HFFc6 (cell line): Measurements from ENCODE around the gene ACSS3. TPM values are rescaled to one million over a fixed set of nuclear protein-coding genes. Genes with fewer than 3 reads are reported as not detected.

Experiments
- DNase-seq: peaks from one replicate; pipeline ENCODE4 v3.0.0-alpha.2; 2018
- H3K27ac Mint-ChIP-seq: 2 replicates; pipeline ENCODE4 v1.8.0; 2020; ENCODE audit warnings: mild to moderate bottlenecking, mixed read lengths
- H3K27me3 Mint-ChIP-seq: 2 replicates; pipeline ENCODE4 v1.8.0; 2021; ENCODE audit warnings: mild to moderate bottlenecking, moderate library complexity, mixed read lengths; ENCODE audit not compliant: insufficient read depth
- H3K36me3 Mint-ChIP-seq: 2 replicates; pipeline ENCODE4 v1.8.0; 2021; ENCODE audit warnings: low read depth, mixed read lengths
- H3K4me1 Mint-ChIP-seq: 2 replicates; pipeline ENCODE4 v1.8.0; 2020; ENCODE audit warnings: low read depth, mixed read lengths
- H3K4me3 Mint-ChIP-seq: 2 replicates; pipeline ENCODE4 v1.8.0; 2020; ENCODE audit warnings: mild to moderate bottlenecking, moderate library complexity, mixed read lengths
- H3K9me3 Mint-ChIP-seq: 2 replicates; pipeline ENCODE4 v1.8.0; 2020; ENCODE audit warnings: mild to moderate bottlenecking, mixed read lengths
- total RNA-seq, 6 experiments: library from RNA; stranded (reverse); fragmentation: NEBNext Ultra II Directional; extraction: Animal tissue kit (Norgen Biotek cat#: 25700); gene quantifications; 2 replicates in 1 of 6; 3 replicates in 5 of 6; pipeline ENCODE4 v1.2.3, GENCODE V29; 2021
- TF ChIP-seq, protein P1 (sequence below): fragments of 200-600 bp; sonication (generic); IDR thresholded peaks from 2 replicates; pipeline ENCODE4 v1.5.0; 2021; ENCODE audit warnings: antibody characterized with exemption, mild to moderate bottlenecking

The ACSS3 gene
- total RNA-seq, 6 experiments from 2014 or later, result 0.66 to 1.1 (median 0.91) TPM

DNA sequence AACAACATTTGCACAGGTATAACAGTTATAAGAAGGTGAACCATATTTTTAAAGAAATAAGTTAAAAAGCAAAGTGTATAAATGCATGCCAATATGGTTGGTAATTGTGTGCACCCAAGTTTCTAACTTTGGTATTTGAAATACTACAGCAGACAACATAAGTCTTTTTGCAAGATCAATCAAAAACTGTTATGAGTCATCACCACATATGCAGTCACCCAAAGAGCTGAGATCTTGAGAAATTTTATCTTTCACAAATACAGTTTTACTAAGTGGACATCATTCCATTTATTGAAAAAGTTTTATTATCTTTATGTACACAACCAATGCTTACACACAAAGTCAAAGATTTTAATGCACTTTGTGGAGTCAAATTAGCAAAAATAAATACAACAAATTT, 7.0 kb upstream of the ACSS3 start:
- Mint-ChIP-seq H3K27ac (no peak overlapping the region), H3K4me3 (no peak overlapping the region), H3K9me3 (no peaks in the 10 kb centered on the region), H3K27me3 (peaks cover 3% of the 10 kb centered on the region), H3K36me3 (no peaks in the 10 kb centered on the region), H3K4me1 (no peaks in the 10 kb centered on the region)
- TF ChIP-seq, protein P1, sequence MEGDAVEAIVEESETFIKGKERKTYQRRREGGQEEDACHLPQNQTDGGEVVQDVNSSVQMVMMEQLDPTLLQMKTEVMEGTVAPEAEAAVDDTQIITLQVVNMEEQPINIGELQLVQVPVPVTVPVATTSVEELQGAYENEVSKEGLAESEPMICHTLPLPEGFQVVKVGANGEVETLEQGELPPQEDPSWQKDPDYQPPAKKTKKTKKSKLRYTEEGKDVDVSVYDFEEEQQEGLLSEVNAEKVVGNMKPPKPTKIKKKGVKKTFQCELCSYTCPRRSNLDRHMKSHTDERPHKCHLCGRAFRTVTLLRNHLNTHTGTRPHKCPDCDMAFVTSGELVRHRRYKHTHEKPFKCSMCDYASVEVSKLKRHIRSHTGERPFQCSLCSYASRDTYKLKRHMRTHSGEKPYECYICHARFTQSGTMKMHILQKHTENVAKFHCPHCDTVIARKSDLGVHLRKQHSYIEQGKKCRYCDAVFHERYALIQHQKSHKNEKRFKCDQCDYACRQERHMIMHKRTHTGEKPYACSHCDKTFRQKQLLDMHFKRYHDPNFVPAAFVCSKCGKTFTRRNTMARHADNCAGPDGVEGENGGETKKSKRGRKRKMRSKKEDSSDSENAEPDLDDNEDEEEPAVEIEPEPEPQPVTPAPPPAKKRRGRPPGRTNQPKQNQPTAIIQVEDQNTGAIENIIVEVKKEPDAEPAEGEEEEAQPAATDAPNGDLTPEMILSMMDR, result no peak
- no peak for DNase-seq

DNA sequence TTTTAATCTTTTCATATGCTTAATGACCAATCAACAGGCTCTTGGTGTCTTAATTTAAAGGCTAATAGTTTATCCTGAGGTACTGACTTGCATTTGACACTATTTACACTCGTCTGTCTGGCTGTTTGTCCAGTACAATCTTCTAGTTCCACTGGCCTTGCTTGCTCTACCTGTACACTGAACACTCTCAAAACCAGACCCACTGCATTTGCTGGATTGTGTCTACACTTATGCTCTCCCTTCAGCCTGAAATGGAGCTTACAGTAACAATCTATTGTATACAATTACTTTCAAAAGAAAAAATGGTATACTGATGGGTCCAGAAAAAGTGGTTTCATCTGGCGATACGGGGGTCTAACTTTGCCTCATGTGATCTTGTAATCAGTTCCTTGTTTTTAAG, 2.3 kb upstream of the ACSS3 start:
- TF ChIP-seq, protein P1, result no peak
- peaks cover 3% of the 10 kb centered on the region; the same call in 1 of the 2 replicates for H3K27me3 Mint-ChIP-seq
- H3K36me3 Mint-ChIP-seq, result no peaks in the 10 kb centered on the region
- no peaks in the 10 kb centered on the region for H3K9me3 Mint-ChIP-seq
- no peak overlapping the region for H3K4me3 Mint-ChIP-seq
- no peak overlapping the region for H3K27ac Mint-ChIP-seq
- peaks cover 17% of the 10 kb centered on the region for H3K4me1 Mint-ChIP-seq
- no peak for DNase-seq

DNA sequence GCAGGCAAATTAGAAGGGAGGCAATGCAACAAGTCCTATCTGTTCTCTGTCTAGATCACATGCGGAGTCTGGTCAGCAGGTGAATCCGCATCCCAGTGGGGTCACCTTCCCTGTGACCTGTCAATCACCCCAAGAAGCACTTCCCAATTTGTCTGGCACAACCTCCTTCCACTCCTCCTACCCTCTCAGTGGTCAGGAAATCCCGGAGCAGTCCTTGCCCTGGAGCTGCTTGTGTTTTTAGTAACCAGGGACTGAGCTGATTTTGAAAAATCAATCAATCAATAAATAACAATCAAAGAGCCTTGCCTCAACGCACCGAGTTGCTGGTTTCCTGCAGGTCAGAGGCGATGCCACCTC, 572 bp upstream of the ACSS3 start:
- no peaks in the 10 kb centered on the region for H3K36me3 Mint-ChIP-seq
- TF ChIP-seq, protein P1, result no peak
- no peak for DNase-seq
- no peaks in the 10 kb centered on the region for H3K9me3 Mint-ChIP-seq
- peak overlapping the region; percentile 82 for H3K4me3 Mint-ChIP-seq
- no peak overlapping the region for H3K27ac Mint-ChIP-seq
- H3K4me1 Mint-ChIP-seq, result peaks cover 17% of the 10 kb centered on the region
- peaks cover 3% of the 10 kb centered on the region; the same call in 1 of the 2 replicates for H3K27me3 Mint-ChIP-seq

DNA sequence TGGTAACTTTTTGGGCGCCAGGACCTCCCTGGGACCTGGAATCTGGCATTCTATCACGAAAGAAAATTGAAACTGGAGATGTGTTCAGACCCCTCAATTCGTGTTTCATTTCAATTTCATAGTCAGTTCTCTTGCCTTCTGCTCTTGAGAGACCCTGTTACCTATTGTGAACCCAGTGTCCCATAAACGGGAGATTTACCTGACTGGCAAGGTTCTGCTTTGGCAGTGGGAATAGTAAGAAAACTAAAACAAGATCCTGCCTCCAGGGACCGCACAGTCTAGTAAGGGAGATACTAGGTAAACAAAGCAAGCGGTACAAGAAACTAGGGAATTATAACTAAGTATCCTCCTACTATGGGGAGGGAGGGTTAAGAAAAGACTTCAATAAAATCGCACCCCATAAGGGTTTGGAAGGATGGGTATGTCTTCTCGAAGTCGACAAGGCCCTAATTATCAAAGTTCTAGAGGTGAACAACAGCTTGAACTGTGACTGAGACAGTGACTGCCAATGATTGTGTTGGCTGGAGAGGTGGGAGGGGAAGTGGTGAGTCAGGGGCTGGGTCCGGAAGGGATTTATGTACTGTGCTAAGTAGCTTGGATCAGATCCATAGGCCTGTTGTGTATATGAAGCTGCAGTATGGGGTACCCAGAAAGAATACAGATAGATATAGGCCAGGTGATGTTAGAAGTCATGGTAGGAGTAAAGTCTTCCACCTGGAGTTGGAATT, 754 bp downstream of the ACSS3 start:
- H3K27me3 Mint-ChIP-seq, result peaks cover 3% of the 10 kb centered on the region; the same call in 1 of the 2 replicates
- no peaks in the 10 kb centered on the region for H3K36me3 Mint-ChIP-seq
- H3K4me3 Mint-ChIP-seq, result peak overlapping the region; percentile 74
- TF ChIP-seq, protein P1, result no peak
- peaks cover 17% of the 10 kb centered on the region for H3K4me1 Mint-ChIP-seq
- peak; percentile 0 for DNase-seq
- H3K9me3 Mint-ChIP-seq, result no peaks in the 10 kb centered on the region
- no peak overlapping the region for H3K27ac Mint-ChIP-seq

DNA sequence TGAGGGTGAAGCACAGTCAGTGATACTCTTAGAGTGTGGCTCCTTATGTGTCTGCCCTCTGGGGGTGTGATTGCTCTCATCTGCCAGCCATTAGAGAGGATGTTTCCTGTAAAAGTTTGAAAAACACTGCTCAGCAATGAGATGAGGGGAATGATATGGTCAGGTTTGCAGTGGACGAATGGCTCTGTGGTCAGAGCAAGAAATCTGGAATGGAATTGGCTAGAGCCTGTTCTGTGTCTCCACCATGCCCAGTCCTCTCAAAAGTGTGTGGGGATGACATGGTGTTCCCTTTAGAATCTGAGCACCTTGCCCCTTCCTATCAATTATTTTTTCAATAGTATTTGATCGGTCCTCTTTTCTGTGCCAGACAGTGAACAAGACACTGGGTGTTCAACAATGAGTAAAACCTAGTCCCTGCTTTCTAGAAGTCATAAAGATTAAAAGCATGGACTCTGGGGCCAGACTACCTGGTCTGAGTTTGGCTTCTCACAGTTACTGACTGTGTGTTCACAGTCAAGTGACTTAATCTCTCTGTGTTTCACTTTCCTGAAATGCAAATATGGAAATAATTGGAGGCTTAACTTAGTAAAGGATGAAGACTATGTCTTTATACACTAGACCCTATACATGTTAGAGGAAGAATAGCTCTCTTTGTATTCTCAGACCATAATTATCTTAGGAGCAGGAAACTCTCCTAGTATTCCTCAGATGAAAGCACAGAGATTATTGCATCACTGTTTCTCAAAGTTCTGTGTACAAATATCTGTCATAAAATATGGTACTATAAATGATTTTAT, 1.6 kb downstream of the ACSS3 start:
- H3K27ac Mint-ChIP-seq, result no peak overlapping the region
- no peak overlapping the region for H3K4me3 Mint-ChIP-seq
- H3K4me1 Mint-ChIP-seq, result peaks cover 17% of the 10 kb centered on the region

More for the DNA sequence above, 1.6 kb downstream of the ACSS3 start:
- TF ChIP-seq, protein P1, result no peak
- H3K9me3 Mint-ChIP-seq, result no peaks in the 10 kb centered on the region
- H3K27me3 Mint-ChIP-seq, result peaks cover 1% of the 10 kb centered on the region
- no peaks in the 10 kb centered on the region for H3K36me3 Mint-ChIP-seq
- no peak for DNase-seq
